GM21381 (cell line): Measurements from ENCODE around the gene DUSP5.

ENCODE experiments used
- ATAC-seq: cut with Tn5 transposase; IDR thresholded peaks from one replicate; pipeline ENCODE4 v1.9.1; 2021; ENCODE audit warnings: mild to moderate bottlenecking, moderate library complexity; ENCODE audit not compliant: unreplicated experiment

Gene DUSP5

GRCh38 chr10:110499796-110500514 is 2.2 kb downstream of the DUSP5 start:
- ATAC-seq = no peak

GRCh38 chr10:110500515-110500905 is 2.8 kb downstream of the DUSP5 start:
- ATAC-seq = no peak

GRCh38 chr10:110501142-110501937 is 3.6 kb downstream of the DUSP5 start:
- peak; percentile 14 for ATAC-seq

- ATAC-seq = peak; percentile 5
These were observed 4.6 kb downstream of the DUSP5 start for GRCh38 chr10:110502072-110502845.

- peak; percentile 32 for ATAC-seq
These were observed 5.2 kb downstream of the DUSP5 start for GRCh38 chr10:110502851-110503301.

- ATAC-seq = no peak
These were observed 5.9 kb downstream of the DUSP5 start for GRCh38 chr10:110503528-110504110.

GRCh38 chr10:110504111-110504735 is 6.5 kb downstream of the DUSP5 start:
- ATAC-seq = peak; percentile 55

- ATAC-seq = no peak
These were observed 7.5 kb downstream of the DUSP5 start for GRCh38 chr10:110505130-110505770.

GRCh38 chr10:110506448-110506847 is 8.7 kb downstream of the DUSP5 start:
- no peak for ATAC-seq

- ATAC-seq = no peak
These were observed 9.6 kb downstream of the DUSP5 start for GRCh38 chr10:110507346-110507745.

- no peak for ATAC-seq
These were observed 10.6 kb downstream of the DUSP5 start for GRCh38 chr10:110508159-110508788.

GRCh38 chr10:110508806-110509544 is 11.3 kb downstream of the DUSP5 start:
- no peak for ATAC-seq

GRCh38 chr10:110509560-110509959 is 11.9 kb downstream of the DUSP5 start:
- no peak for ATAC-seq

GRCh38 chr10:110510086-110510485 is 12.4 kb downstream of the DUSP5 start:
- ATAC-seq = no peak

- no peak for ATAC-seq
These were observed 13.0 kb downstream of the DUSP5 start for GRCh38 chr10:110510730-110511129.

- no peak for ATAC-seq
These were observed 14.2 kb downstream of the DUSP5 start for GRCh38 chr10:110511734-110512449.

- no peak for ATAC-seq
These were observed 14.9 kb downstream of the DUSP5 start for GRCh38 chr10:110512461-110513187.

- ATAC-seq = no peak
These were observed 16.2 kb downstream of the DUSP5 start for GRCh38 chr10:110513949-110514348.
